Fibroblast of mammary gland (primary cell): Measurements from ENCODE around the gene PCSK5.

Experiments
- DNase-seq: peaks from one replicate; pipeline ENCODE4 v3.0.0-alpha.2; 2010; ENCODE audit warnings: low read depth
- H3K4me3 ChIP-seq: 2 replicates; pipeline ENCODE4 v1.5.1; 2011; ENCODE audit warnings: low read depth, mild to moderate bottlenecking, low read length, moderate library complexity; ENCODE audit not compliant: control insufficient read depth
- TF ChIP-seq, protein P1 (sequence below): conservative IDR thresholded peaks from 2 replicates; pipeline ENCODE4 v1.5.1; 2011; ENCODE audit warnings: low read depth, low read length, inconsistent platforms; ENCODE audit not compliant: control insufficient read depth, insufficient read depth

Gene PCSK5

GRCh38 chr9:76095585-76095984 lies 205.1 kb downstream of the PCSK5 start:
- TF ChIP-seq, protein P1, sequence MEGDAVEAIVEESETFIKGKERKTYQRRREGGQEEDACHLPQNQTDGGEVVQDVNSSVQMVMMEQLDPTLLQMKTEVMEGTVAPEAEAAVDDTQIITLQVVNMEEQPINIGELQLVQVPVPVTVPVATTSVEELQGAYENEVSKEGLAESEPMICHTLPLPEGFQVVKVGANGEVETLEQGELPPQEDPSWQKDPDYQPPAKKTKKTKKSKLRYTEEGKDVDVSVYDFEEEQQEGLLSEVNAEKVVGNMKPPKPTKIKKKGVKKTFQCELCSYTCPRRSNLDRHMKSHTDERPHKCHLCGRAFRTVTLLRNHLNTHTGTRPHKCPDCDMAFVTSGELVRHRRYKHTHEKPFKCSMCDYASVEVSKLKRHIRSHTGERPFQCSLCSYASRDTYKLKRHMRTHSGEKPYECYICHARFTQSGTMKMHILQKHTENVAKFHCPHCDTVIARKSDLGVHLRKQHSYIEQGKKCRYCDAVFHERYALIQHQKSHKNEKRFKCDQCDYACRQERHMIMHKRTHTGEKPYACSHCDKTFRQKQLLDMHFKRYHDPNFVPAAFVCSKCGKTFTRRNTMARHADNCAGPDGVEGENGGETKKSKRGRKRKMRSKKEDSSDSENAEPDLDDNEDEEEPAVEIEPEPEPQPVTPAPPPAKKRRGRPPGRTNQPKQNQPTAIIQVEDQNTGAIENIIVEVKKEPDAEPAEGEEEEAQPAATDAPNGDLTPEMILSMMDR = no peak
- H3K4me3 ChIP-seq = no peak overlapping the region
- no peak for DNase-seq

GRCh38 chr9:76099516-76099915 lies 209.0 kb downstream of the PCSK5 start:
- H3K4me3 ChIP-seq = no peak overlapping the region
- TF ChIP-seq, protein P1 = no peak

DNA sequence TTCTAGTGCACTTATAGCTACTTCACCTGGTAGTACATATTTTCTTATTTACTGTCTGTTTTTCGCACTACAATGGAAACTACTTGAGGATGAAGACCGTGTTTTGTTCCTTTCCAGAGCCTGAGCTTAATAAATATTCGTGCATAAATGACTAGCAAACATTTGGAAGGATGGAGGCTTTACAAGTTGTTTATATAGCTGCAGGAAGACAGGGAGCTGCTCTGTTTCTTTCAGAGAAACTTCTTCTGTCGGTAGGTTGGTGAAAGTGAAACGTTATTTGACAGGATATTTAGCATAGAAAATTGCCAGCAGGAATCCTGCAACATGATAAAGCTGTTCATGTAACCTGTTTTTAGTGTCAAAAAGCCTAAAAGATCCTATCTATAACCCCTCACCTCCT lies 210.6 kb downstream of the PCSK5 start:
- H3K4me3 ChIP-seq = no peak overlapping the region
- DNase-seq = no peak

More at GRCh38 chr9:76099516-76099915, 209.0 kb downstream of the PCSK5 start:
- DNase-seq = no peak

GRCh38 chr9:76101491-76101890 lies 211.0 kb downstream of the PCSK5 start:
- no peak overlapping the region for H3K4me3 ChIP-seq
- no peak for DNase-seq
- TF ChIP-seq, protein P1 = no peak

More for the DNA sequence above, 210.6 kb downstream of the PCSK5 start:
- TF ChIP-seq, protein P1 = no peak

DNA sequence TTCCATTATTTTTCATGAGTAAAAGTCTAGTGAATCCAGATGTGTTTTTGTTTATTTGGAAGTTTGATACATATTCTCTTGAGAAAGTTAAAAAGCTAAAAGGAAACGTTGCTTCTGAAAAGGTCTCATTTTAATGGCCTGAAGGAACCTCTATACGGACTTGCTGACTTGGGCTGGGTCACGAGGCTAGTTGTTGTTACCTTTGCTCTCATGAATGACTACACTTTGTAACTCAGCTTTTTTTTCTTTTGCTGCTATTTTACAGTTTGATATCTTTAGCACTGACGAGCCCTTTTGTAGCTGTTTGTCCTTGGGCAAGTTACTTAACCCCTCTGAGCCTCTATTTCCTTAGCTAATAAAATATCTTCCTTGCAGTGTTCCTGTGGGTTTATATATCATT lies 211.5 kb downstream of the PCSK5 start:
- H3K4me3 ChIP-seq = no peak overlapping the region
- DNase-seq = no peak
- TF ChIP-seq, protein P1 = no peak

DNA sequence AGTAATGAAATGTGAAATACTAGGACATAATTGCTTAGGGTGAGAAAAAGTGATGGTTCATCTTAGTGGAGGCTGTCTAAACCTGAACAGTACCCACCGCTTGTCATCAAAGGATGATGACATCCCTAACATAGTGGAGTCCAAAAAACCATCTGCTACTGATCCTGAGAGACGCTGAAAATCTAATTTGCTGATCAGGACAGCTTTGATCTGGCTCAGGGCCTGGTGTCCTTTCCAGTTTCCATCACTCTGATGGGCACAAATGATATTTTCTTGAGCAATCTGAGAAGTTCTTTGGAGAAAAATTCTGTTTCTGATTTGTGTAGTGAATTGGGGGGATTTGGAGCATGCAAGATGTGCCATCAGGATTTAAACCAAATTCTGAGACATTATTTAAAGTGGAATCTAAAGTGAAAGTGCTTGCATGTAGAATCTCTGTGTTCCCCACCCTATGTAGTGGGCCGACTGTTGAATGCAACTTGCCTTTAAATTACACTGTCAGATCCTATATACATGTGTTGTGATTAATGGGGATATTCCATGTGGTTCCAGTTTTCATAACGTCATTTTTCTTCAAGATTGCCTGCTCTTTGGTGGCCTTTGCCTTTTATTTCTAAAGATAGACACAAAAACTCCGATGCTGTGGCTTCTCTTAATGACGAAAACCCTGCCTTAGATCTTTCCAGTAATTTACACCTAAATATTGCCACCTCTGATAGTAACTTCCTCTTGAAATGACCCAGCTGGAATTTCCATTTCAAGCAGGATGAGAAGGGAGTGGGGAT lies 213.2 kb downstream of the PCSK5 start:
- no peak overlapping the region for H3K4me3 ChIP-seq
- DNase-seq = no peak
- TF ChIP-seq, protein P1 = no peak

- peak; percentile 63 for DNase-seq
- TF ChIP-seq, protein P1 = no peak
- H3K4me3 ChIP-seq = no peak overlapping the region
These were observed 217.0 kb downstream of the PCSK5 start for GRCh38 chr9:76107482-76107881.
